Trophoblast cell (in vitro differentiated cells and primary cell): ENCODE data around the gene RRP36.

Source experiments
- DNase-seq, 2 donors: peaks; one replicate each; pipeline ENCODE4 v3.0.0-alpha.2; 2016
- H2AFZ ChIP-seq: 2 replicates; pipeline ENCODE4 v1.6.1; 2013; ENCODE audit warnings: low read length, moderate library complexity, mild to moderate bottlenecking; ENCODE audit not compliant: insufficient read depth, poor library complexity
- H2AK5ac ChIP-seq: 2 replicates; pipeline ENCODE4 v1.6.1; 2013; ENCODE audit warnings: mild to moderate bottlenecking, low read length
- H2BK120ac ChIP-seq: 2 replicates; pipeline ENCODE4 v1.6.1; 2013; ENCODE audit warnings: low read length, mild to moderate bottlenecking, moderate library complexity; ENCODE audit not compliant: insufficient read depth, poor library complexity
- H2BK12ac ChIP-seq: 2 replicates; pipeline ENCODE4 v1.6.1; 2013; ENCODE audit warnings: mild to moderate bottlenecking, low read length, moderate library complexity
- H2BK5ac ChIP-seq: 2 replicates; pipeline ENCODE4 v1.6.1; 2013; ENCODE audit warnings: low read length, low read depth, moderate library complexity, mild to moderate bottlenecking; ENCODE audit not compliant: poor library complexity
- H3K14ac ChIP-seq: 2 replicates; pipeline ENCODE4 v1.6.1; 2013; ENCODE audit warnings: mild to moderate bottlenecking, low read length
- H3K18ac ChIP-seq: 2 replicates; pipeline ENCODE4 v1.6.1; 2013; ENCODE audit warnings: mild to moderate bottlenecking, low read length
- H3K23ac ChIP-seq: 2 replicates; pipeline ENCODE4 v1.6.1; 2013; ENCODE audit warnings: low read length
- H3K27ac ChIP-seq: 2 replicates; pipeline ENCODE4 v1.5.1; 2013; ENCODE audit warnings: low read depth, mild to moderate bottlenecking, inconsistent platforms, low read length, moderate library complexity
- H3K27me3 ChIP-seq: 2 replicates; pipeline ENCODE4 v1.6.1; 2013; ENCODE audit warnings: inconsistent platforms, mild to moderate bottlenecking, low read length, moderate library complexity; ENCODE audit not compliant: insufficient read depth
- H3K36me3 ChIP-seq, 2 experiments: 1 replicate in 1 of 2; 2 replicates in 1 of 2; pipeline ENCODE4 v1.6.1; 2013; ENCODE audit warnings: low read length in 2 of 2, mild to moderate bottlenecking in 2 of 2, moderate library complexity in 1 of 2; ENCODE audit not compliant: insufficient read depth in 2 of 2, control insufficient read depth in 1 of 2
- H3K4ac ChIP-seq: 2 replicates; pipeline ENCODE4 v1.6.1; 2013; ENCODE audit warnings: low read depth, mild to moderate bottlenecking, low read length, moderate library complexity
- H3K4me1 ChIP-seq, 2 experiments: 1 replicate in 1 of 2; 2 replicates in 1 of 2; pipeline ENCODE4 v1.6.1; 2013; ENCODE audit warnings: low read length in 2 of 2, mild to moderate bottlenecking in 2 of 2, moderate library complexity in 1 of 2; ENCODE audit not compliant: insufficient read depth in 2 of 2, control insufficient read depth in 1 of 2
- H3K4me2 ChIP-seq: 2 replicates; pipeline ENCODE4 v1.6.1; 2013; ENCODE audit warnings: inconsistent platforms, mild to moderate bottlenecking, low read length, moderate library complexity
- H3K4me3 ChIP-seq: 2 replicates; pipeline ENCODE4 v1.5.1; 2013; ENCODE audit warnings: mild to moderate bottlenecking, low read depth, low read length, inconsistent platforms
- H3K79me1 ChIP-seq: one replicate; pipeline ENCODE4 v1.6.1; 2013; ENCODE audit warnings: low read length
- H3K79me2 ChIP-seq: 2 replicates; pipeline ENCODE4 v1.6.1; 2013; ENCODE audit warnings: low read length, mild to moderate bottlenecking; ENCODE audit not compliant: control insufficient read depth, insufficient read depth, poor library complexity
- H3K9ac ChIP-seq: 2 replicates; pipeline ENCODE4 v1.6.1; 2013; ENCODE audit warnings: mild to moderate bottlenecking, low read length
- H3K9me3 ChIP-seq: 2 replicates; pipeline ENCODE4 v1.6.1; 2013; ENCODE audit warnings: low read depth, mild to moderate bottlenecking, control low read depth, inconsistent platforms, low read length; ENCODE audit not compliant: insufficient read depth
- H4K12ac ChIP-seq: 2 replicates; pipeline ENCODE4 v1.6.1; 2013; ENCODE audit warnings: low read depth, mild to moderate bottlenecking, low read length, moderate library complexity
- H4K8ac ChIP-seq: 2 replicates; pipeline ENCODE4 v1.6.1; 2013; ENCODE audit warnings: low read depth, mild to moderate bottlenecking, low read length, moderate library complexity
- H4K91ac ChIP-seq: one replicate; pipeline ENCODE4 v1.6.1; 2013; ENCODE audit warnings: low read depth, mild to moderate bottlenecking, low read length, moderate library complexity
- WGBS: extraction: QIAGEN DNeasy Blood & Tissue Kit; methylation state at CpG from one replicate; pipeline ENCODE4 v1.1.7; 2013; ENCODE audit warnings: missing lambda C conversion rate; ENCODE audit not compliant: insufficient read length, insufficient coverage; ENCODE audit errors: extremely low coverage; 5-methylcytosine and 5-hydroxymethylcytosine counted together

The RRP36 gene

GRCh38 chr6:43077333-43077809 lies 55.9 kb downstream of the RRP36 start:
- Histone ChIP-seq H2BK120ac (peak overlapping the region; percentile 67), H2BK12ac (no peak overlapping the region), H3K4me3 (peak overlapping the region; percentile 98), H2AK5ac (no peak overlapping the region), H3K4ac (peak overlapping the region; percentile 99), H3K9me3 (peaks cover 2% of the 10 kb centered on the region), H3K23ac (peak overlapping the region; percentile 37), H3K18ac (no peak overlapping the region), H3K4me2 (peak overlapping the region; percentile 91), H2AFZ (no peak overlapping the region), H3K27me3 (no peaks in the 10 kb centered on the region), H4K8ac (peak overlapping the region; percentile 2), H3K9ac (peak overlapping the region; percentile 100), H3K79me2 (peaks cover 47% of the 10 kb centered on the region), H3K79me1 (peaks cover 19% of the 10 kb centered on the region), H3K4me1 (peaks cover 17 to 30% of the 10 kb centered on the region in 2 experiments), H2BK5ac (peak overlapping the region; percentile 75), H3K36me3 (peaks cover 20 to 29% of the 10 kb centered on the region in 2 experiments), H3K27ac (peak overlapping the region; percentile 82), H4K91ac (peak overlapping the region; percentile 72), H3K14ac (peak overlapping the region; percentile 89), H4K12ac (no peak overlapping the region)
- WGBS, result no CpG with 5 or more reads among the region's 8 CpGs
- no peak for DNase-seq

GRCh38 chr6:43077981-43078511 lies 56.6 kb downstream of the RRP36 start:
- Histone ChIP-seq H3K14ac (peak overlapping the region; percentile 29), H3K18ac (peak overlapping the region; percentile 17), H3K4me3 (peak overlapping the region; percentile 98), H2BK12ac (peak overlapping the region; percentile 29), H3K9me3 (peaks cover 2% of the 10 kb centered on the region), H4K12ac (no peak overlapping the region), H3K4ac (peak overlapping the region; percentile 99), H3K4me2 (peak overlapping the region; percentile 91), H3K23ac (no peak overlapping the region), H2AK5ac (no peak overlapping the region), H2BK120ac (peak overlapping the region; percentile 10), H4K8ac (peak overlapping the region; percentile 46), H3K36me3 (peaks cover 16 to 24% of the 10 kb centered on the region in 2 experiments), H4K91ac (peak overlapping the region; percentile 72), H3K27me3 (no peaks in the 10 kb centered on the region), H3K27ac (peak overlapping the region; percentile 82), H3K9ac (peak overlapping the region; percentile 100), H2AFZ (no peak overlapping the region), H3K79me1 (peaks cover 19% of the 10 kb centered on the region), H3K79me2 (peaks cover 51% of the 10 kb centered on the region), H2BK5ac (peak overlapping the region; percentile 29), H3K4me1 (peaks cover 17 to 32% of the 10 kb centered on the region in 2 experiments)
- no peak for DNase-seq
- no CpG with 5 or more reads among the region's 6 CpGs for WGBS

- Histone ChIP-seq H2BK12ac (no peak overlapping the region), H3K4me2 (peak overlapping the region; percentile 91)
- DNase-seq, result no peak
These were observed 57.3 kb downstream of the RRP36 start for GRCh38 chr6:43078691-43079090.

More at GRCh38 chr6:43078691-43079090, 57.3 kb downstream of the RRP36 start:
- Histone ChIP-seq H3K18ac (no peak overlapping the region), H4K12ac (no peak overlapping the region), H3K14ac (no peak overlapping the region), H3K79me1 (peaks cover 19% of the 10 kb centered on the region), H4K8ac (no peak overlapping the region), H3K36me3 (peaks cover 13 to 23% of the 10 kb centered on the region in 2 experiments), H3K27ac (peak overlapping the region; percentile 12), H3K4ac (peak overlapping the region; percentile 99), H2BK5ac (no peak overlapping the region), H3K27me3 (no peaks in the 10 kb centered on the region), H3K9me3 (peaks cover 2% of the 10 kb centered on the region), H3K4me1 (peaks cover 22 to 38% of the 10 kb centered on the region in 2 experiments), H3K79me2 (peaks cover 57% of the 10 kb centered on the region), H3K23ac (no peak overlapping the region), H2BK120ac (no peak overlapping the region), H2AK5ac (no peak overlapping the region), H3K4me3 (no peak overlapping the region), H2AFZ (no peak overlapping the region), H4K91ac (no peak overlapping the region), H3K9ac (peak overlapping the region; percentile 50)
- WGBS, result no CpG with 5 or more reads among the region's 2 CpGs
